GM19025 (cell line): ENCODE data around the gene TMEM132D.

Experiments
- ATAC-seq: cut with Tn5 transposase; IDR thresholded peaks from one replicate; pipeline ENCODE4 v1.9.1; 2021; ENCODE audit warnings: mild to moderate bottlenecking, low read depth, moderate library complexity; ENCODE audit not compliant: unreplicated experiment

Gene TMEM132D

DNA sequence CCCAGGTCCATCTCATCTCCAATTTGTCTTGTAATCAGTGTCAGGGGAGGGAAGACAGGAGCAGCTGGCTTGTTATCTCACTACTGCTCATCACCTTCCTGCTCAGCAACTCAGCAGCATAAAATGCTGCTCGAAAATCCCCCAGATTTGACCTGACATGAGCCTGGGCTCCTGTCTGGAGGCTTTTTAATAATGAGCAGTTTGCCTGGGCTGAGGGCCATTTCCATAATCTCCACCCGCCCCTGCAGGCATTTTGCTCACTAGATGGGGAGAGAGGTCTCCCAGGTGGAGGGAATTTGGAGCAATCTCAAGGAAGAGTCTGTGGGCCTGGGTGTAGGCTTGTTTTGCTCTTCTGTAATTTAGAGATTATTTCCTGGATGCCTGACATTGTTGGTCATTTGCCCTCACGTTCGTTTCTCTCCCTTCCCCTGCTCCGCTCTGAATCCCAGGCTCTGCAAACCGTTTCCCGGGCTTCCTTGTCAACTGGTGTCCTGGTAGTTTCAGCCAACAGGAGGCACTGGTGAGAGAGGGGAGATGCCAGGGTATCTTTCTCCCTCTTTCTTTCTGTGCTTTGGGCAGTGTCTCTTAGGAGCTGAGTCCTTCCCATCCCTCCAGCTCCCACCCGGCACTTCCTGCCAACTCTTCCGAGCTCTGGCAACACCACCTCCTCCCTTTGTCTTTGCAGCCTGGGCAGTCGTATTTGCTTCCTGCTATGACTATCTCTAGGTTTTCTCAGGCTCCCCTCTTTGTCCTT lies 751.3 kb downstream of the TMEM132D start:
- no peak for ATAC-seq

DNA sequence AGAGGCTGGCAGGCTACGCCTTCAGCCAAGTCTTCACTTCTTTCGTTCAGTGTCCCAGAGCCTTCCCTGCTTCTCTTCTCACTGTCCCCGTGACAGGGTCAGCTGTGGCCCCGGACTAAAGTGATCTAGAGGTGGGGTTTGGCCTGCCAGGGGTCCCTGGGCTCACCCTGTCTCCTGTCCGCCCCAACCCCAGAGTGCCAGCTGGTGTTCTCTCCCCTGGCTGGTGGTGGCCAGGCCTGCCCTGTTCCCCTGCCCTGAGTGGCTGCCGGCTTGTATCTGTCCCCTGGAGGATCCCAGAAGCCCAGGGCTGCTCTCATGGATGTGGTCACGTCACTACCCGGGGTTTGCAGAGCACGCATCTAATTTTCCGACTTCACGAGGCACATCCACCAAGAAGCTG lies 753.1 kb downstream of the TMEM132D start:
- no peak for ATAC-seq

DNA sequence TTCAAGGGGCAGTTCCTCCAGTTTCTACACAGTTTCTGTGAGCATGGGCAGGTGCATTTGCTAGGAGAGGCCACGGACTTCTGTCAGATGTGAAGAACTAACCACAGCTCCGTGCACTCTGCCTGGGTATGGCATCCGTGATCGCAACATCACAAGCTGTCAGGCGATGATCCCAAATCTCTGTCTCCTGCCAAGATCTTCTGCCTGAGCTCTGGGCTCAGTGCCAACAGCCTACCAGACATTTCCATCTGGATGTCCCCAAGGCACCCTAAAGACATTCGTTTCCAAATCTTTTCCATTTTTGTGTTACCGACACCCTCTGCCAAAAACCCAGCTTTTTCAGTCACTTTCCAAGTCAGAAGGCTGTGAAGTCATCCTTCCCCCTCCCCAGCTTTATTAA lies 758.4 kb downstream of the TMEM132D start:
- no peak for ATAC-seq

DNA sequence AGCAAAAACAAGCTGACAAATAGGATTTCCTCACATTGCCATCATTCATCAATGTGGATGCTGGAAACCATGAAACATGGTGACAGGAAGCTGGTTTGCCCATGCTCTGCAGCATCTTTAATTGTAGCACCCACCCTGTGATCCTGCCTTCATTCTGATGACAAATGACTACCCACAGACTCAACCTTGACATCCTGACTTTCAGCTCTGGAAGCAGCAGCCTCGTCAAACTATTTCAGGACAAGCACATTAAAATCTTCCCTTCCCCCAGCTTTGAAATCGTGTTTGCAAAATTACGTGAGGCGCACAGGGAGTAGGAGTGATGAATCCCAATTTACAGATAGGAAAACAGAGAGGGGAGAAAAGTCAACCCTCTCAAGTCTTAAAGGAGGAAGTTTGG lies 765.0 kb downstream of the TMEM132D start:
- ATAC-seq, result no peak

DNA sequence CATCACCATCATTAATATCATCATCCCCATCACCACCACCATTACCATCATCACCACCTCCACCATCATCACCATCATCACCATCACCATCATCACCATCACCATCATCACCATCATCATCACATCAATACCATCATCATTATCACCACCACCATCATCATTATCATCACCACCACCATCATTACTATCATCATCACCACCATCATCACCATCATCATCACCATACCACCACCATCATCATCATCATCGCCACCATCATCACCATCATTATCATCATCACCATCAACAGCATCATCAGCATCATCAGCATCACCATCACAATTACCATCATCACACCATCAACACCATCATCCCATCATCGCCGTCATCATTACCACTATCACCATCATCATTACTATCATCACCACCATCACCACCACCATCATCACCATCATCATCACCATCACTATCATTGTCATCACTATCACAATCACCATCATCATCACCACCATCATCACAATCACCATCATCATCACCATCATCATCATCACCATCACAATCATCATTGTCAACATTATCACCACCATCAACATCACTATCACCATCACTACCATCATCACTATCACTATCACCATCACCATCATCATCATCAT lies 767.0 kb downstream of the TMEM132D start:
- no peak for ATAC-seq

DNA sequence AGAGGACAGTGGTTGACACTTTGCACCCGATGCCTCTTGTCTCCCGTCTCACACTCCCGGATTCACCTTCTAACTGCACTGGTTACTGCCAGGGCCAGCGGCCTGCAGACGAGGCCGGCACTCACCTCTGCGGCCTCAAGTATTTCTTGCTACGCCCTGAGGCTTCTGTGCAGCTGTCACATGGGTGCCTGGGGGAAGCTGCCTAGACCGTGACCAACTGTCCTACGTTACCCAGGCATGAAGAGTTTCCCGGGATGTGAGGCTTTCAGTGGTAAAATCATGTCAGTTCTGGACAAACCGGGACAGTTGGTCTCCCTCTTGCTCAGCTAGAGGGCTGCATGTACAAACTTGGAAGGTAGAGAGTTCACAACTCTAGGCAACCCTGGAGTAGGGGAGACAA lies 776.1 kb downstream of the TMEM132D start:
- ATAC-seq, result no peak

DNA sequence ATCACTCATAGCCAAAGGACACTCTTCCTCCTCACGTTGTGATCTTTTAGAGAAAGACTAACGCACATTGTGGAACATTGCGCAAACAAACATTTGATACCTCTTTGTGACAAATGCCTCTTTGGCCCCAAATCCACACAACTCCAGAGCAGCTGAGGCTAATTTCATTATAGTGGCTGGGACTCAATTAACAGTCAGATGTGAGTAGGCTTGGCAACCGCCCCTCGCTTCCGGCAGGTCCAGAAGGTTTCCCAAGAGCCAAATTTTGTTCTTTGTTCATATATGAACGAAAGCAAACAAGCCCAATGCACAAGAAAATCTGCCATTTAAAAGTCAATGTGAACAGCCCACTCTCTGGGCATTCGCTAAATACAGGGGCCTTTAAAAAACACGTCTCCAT lies 776.6 kb downstream of the TMEM132D start:
- no peak for ATAC-seq

DNA sequence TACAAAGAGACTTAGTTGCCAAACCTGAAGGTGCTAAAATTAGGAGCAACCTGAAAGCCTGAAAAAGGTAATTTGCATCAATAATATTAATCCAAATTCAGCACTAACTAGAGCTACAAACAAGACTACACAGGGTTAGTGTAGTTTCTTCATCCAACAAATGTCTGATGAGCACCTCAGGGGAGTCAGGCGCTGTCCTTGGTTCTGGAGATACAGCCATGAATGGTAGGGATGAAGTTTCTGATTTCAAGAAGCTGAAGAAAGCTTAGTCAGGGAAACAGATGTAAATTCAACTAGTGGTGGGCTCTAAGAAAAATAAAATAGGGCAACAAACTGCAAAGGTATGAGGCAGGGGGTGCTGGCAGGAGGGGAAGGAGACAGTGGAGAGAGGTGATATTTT lies 784.3 kb downstream of the TMEM132D start:
- ATAC-seq, result no peak

DNA sequence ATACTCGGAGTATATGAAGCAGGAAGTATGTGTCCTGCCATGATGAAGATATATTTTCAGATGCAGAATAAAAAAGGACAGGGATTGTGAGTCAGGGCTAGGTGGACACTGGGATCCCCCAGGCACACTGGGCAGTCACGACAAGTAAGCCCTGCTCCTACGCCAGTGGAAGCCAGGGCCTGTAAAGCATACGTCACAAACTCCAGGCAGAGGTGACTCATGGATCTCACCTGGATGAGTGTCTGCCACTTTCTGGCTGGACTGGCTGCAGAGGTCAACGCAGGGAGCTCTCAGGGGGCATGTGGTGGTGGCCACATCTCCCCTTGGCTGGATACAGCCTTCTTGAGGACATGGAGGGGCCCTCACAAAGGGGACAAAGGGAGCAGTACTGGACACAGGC lies 788.3 kb downstream of the TMEM132D start:
- ATAC-seq, result no peak

DNA sequence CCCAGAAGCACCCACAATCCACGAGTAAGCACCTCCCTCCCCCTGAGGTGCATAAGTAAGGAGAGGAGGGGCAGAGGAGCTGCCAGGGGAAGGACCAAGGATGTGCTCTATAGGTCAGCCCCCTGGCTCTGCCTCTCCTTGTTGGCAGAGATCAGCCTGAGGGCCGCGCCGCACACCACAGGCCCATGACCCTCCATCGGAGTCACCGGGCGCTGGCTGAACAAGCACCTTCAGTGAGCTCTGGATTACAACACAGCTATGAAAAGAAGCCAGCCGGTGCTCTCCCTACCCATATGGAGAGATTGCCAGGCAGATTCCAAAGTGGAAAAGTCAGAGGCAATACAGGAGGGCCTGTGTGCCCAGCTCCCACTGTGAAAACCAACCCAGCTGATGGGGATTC lies 793.2 kb downstream of the TMEM132D start:
- no peak for ATAC-seq

DNA sequence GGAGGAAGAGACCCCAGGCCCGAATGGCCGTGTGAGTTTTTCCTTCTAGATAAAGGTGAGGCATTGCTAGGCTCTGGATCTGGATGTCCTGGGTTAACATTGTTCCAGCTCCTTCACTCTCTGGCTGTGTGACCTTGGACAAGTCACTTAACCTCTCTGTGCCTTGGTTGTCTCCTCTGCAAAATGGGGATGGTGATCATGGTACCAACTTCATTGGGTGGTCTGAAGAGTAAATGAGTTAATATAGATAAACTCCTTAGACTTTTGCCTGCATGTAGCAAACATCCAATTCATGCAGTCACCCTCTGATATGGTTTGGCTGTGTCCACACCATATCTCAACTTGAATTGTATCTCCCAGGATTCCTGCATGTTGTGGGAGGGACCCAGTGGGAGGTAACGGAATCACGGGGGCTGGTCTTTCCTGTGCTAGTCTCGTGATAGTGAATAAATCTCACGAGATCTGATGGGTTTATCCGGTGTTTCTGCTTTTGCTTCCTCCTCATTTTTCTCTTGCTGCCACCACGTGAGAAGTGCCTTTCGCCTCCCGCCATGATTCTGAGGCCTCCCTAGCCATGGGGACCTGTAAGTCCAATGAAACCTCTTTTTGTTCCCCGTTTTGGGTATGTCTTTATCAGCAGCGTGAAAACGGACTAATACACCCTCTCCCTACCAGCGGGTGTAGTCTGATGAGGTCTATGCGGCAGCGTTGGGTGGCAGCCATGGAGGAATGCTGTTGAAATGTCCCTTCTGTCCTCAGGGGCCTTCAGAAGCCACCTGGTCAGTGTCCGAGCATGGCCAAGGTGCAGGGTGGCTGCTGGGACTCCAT lies 794.4 kb downstream of the TMEM132D start:
- no peak for ATAC-seq

DNA sequence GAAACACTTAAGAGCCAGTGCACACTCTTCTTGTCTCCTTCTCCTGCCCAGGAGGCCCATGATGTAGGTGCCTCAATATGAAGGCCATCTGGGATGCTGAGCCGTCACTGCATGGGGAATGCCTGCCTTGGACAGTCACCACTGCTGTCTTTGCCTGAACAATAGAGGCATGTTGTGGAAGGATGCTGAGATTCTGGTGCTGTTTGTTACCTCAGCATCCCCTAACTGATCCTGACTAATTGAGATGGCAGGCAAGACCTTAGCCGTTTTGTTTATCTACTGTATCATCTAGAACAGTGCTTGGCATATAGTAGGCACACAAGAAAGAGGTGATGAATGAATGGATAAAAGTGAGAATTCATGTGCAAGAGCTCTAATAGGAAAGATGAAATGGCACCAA lies 797.1 kb downstream of the TMEM132D start:
- ATAC-seq, result no peak

DNA sequence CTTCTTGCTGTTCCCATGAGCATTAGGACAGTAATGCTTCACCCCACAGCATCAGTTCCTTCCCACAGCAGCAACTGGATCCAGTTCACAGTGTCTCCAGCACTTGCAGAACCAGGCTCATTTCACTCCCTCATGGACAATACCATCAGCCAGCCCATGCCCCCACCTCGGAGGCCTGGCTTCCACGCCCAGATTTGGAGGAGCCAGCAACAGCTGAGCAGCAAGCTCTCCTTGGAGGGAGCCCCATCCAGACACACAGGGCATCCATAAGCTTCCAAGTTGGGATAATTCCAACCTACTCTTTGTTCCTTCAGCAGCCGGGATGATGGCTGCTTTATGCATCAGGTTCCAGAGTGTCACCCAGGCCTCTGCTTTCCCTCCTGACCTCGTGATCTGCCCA lies 800.6 kb downstream of the TMEM132D start:
- ATAC-seq, result no peak

DNA sequence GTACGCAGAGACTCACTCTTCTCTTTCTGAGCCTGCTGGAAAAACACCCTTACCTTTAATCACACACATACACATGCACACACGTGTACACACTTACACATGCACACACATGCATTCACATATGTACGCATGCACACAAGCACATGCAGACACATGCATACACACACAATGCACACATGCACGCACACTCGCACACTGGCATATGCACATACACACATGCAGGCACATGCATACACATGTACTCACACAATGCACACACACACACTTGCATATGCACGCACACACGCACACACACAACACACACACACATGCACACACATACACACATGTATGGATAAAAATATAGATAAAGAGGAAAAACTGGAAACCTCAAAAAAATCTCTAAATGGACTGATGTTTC lies 801.6 kb downstream of the TMEM132D start:
- ATAC-seq, result no peak

DNA sequence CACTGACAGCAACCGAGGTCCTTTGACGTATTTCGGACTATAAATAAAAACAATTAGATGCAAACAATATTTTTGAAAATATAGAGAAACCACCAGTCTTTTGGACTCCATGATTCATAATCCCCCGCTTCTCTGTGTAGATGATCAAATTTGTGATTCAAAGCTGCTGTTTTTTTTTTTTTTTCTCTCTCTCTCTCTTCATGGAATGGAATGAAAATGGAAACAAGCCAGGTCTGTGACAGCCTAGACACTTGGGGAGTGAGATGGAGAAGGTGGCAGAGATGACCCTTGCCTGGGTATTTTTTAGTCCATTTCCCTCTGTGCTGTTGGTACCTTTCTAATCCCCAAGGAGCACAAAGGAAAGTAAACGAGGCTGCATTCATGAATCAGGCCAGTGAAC lies 802.0 kb downstream of the TMEM132D start:
- no peak for ATAC-seq

DNA sequence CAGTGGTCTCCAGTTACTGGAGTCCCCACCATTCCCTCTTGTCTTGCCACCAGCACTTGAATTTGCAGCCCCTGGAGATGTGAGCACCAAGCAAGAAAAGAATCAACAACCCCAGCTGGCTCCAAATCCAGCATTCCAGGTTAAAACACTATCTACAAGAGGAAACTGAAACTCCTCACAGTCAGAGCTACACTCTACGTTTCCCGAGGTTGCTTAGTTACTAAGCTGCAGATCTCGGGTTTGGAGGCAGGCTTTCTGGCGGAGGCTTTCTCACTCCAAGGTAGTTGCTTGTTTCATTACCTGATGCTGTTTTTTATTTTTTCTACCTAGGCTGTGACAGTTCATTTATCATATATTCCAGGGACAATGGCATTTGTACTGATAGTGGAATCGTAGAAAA lies 802.4 kb downstream of the TMEM132D start:
- ATAC-seq, result no peak

DNA sequence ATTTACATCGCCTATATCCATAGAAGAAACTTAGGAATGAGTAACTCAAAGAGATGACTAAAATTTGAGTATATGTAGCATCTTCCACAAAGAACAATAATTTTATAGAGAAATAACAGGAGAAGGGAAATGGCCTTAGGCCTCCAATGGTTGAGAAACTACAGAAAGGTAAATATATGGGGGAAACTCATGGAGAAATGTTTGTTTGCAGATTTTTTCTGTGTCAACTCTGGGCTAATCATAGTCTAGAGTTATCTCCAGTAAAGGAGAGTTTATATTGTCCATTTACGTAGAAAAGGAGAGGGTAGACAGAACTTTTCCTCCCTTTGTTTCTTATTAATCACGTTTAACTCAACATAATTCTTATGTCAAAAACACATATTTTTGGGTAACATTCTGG lies 806.4 kb downstream of the TMEM132D start:
- no peak for ATAC-seq

DNA sequence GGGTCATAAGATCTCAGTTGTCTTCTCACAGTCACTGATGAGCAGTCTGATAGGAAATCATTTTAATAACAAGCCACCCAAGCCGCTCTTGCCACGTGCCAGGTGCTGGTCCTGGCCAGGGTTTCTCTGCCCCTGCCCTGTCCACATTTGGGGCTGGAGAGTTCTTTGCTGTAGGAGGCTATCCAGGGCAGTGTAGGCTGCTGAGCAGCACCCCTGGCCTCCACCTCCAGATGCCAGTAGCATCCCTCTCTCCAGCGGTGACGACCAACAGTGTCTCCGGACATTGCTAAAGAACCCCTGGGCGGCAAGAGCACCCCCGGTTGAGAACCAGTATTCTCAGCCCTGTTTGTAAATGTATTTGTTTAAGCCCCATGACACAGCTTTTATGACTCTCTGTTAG lies 806.9 kb downstream of the TMEM132D start:
- no peak for ATAC-seq

DNA sequence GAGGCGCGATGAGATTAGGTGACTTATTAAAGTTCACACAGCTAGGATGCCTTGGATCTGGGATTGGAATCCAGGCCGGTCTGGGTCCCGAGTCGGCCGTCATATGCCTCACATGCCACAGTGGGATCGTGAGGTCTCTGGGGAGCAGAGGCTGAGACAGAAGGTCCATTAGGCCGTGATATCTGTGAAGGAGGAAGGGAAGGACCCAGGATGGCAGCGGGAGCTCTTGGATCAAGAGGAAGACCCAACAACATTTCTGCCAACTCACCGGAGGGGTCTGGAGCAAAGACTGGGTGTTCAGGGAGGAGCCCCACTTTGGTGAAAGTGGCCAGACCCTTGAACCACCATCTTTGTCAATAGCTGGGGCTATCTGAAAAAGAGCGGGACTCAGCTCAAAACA lies 807.6 kb downstream of the TMEM132D start:
- ATAC-seq, result no peak

DNA sequence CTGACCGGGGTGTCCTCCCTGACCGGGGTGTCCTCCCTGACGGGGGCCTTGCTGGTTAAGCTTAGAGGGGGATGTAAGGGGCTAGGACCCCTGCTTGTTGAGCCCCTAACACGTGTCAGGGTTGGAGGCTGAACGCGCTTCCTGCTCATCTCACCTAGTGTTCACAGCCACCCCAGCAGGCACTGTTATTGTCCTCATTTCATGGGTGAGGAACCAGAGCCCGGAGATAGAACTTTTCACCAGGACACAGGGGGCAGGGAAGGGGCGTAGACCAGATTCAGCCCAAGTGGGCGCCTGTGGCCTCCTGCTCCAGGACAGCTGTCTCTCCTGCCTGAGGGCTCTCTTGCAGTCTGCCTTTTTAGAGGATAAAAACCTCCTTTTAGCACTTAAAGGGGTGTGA lies 814.2 kb downstream of the TMEM132D start:
- ATAC-seq, result no peak
